SK-N-SH (cell line): ENCODE results near the gene ZNF217.

ENCODE experiments used
- RFX5 ChIP-seq: IDR thresholded peaks from 2 replicates; pipeline ENCODE4 v1.6.1; 2012; ENCODE audit warnings: mild to moderate bottlenecking, improper control_type of control experiment, low read length
- SMC3 ChIP-seq: IDR thresholded peaks from 2 replicates; pipeline ENCODE4 v1.6.1; 2012; ENCODE audit warnings: low read depth, low read length, improper control_type of control experiment
- YY1 ChIP-seq: IDR thresholded peaks from 2 replicates; pipeline ENCODE4 v1.4.0; 2012; ENCODE audit warnings: low read depth, mild to moderate bottlenecking
- TF ChIP-seq, protein P1 (sequence below): fragments of 200-600 bp; sonication (generic); IDR thresholded peaks from 2 replicates; pipeline ENCODE4 v1.6.1; 2017; ENCODE audit warnings: antibody characterized with exemption, mild to moderate bottlenecking, moderate library complexity
- TF ChIP-seq, protein P2 (sequence below): IDR thresholded peaks from 2 replicates; pipeline ENCODE4 v1.6.1; 2012; ENCODE audit warnings: mild to moderate bottlenecking, low read depth, low read length, moderate library complexity

DNA sequence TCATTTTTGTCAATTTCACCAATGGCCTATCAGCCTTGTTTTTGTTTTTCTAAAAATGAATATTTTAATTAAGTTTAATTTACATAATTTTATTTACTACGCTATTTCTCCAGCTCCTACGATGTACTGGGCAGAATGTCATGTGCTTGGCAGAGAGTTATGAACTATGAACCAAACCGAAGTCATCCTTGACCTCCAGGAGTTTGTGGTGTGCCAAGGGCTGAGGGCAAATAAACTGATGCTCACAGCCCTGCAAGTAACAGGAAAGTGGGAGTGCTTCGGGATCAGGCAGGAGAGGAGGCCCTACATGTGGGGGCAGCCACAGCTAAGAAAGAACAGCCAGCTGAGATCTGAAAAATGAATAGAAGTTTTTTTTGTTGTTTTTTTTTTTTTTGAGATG, 38.6 kb downstream of the ZNF217 start:
- TF ChIP-seq SMC3 (no peak), RFX5 (no peak), YY1 (no peak)
- TF ChIP-seq, protein P1, sequence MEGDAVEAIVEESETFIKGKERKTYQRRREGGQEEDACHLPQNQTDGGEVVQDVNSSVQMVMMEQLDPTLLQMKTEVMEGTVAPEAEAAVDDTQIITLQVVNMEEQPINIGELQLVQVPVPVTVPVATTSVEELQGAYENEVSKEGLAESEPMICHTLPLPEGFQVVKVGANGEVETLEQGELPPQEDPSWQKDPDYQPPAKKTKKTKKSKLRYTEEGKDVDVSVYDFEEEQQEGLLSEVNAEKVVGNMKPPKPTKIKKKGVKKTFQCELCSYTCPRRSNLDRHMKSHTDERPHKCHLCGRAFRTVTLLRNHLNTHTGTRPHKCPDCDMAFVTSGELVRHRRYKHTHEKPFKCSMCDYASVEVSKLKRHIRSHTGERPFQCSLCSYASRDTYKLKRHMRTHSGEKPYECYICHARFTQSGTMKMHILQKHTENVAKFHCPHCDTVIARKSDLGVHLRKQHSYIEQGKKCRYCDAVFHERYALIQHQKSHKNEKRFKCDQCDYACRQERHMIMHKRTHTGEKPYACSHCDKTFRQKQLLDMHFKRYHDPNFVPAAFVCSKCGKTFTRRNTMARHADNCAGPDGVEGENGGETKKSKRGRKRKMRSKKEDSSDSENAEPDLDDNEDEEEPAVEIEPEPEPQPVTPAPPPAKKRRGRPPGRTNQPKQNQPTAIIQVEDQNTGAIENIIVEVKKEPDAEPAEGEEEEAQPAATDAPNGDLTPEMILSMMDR, result no peak
- TF ChIP-seq, protein P2, sequence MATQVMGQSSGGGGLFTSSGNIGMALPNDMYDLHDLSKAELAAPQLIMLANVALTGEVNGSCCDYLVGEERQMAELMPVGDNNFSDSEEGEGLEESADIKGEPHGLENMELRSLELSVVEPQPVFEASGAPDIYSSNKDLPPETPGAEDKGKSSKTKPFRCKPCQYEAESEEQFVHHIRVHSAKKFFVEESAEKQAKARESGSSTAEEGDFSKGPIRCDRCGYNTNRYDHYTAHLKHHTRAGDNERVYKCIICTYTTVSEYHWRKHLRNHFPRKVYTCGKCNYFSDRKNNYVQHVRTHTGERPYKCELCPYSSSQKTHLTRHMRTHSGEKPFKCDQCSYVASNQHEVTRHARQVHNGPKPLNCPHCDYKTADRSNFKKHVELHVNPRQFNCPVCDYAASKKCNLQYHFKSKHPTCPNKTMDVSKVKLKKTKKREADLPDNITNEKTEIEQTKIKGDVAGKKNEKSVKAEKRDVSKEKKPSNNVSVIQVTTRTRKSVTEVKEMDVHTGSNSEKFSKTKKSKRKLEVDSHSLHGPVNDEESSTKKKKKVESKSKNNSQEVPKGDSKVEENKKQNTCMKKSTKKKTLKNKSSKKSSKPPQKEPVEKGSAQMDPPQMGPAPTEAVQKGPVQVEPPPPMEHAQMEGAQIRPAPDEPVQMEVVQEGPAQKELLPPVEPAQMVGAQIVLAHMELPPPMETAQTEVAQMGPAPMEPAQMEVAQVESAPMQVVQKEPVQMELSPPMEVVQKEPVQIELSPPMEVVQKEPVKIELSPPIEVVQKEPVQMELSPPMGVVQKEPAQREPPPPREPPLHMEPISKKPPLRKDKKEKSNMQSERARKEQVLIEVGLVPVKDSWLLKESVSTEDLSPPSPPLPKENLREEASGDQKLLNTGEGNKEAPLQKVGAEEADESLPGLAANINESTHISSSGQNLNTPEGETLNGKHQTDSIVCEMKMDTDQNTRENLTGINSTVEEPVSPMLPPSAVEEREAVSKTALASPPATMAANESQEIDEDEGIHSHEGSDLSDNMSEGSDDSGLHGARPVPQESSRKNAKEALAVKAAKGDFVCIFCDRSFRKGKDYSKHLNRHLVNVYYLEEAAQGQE, result no peak
